Stimulated activated effector memory CD8-positive, alpha-beta T cell treated with anti-CD3 and anti-CD28 coated beads, Interleukin-12 subunit alpha, Interleukin-12 subunit beta, amount 100 ng/mL, for 72 hours (primary cell): ENCODE measurements around the gene SLC22A13.
"Not testable (repeated sequence)": the region's sequence is repeated elsewhere in the genome, so short reads cannot be mapped to it uniquely, and the experiment has no call there.

Experiments
- ATAC-seq: fragments of 150-1000 bp; cut with Tn5 transposase; 2 replicates; pipeline ENCODE4 v1.10.0; 2021
- DNase-seq, 2 donors: peaks; one replicate each; pipeline ENCODE4 v3.0.0; 2021 to 2022; ENCODE audit warnings: low spot score in 2 of 2
- H3K27ac Mint-ChIP-seq: one replicate; pipeline ENCODE4 v1.8.0; 2022; ENCODE audit warnings: mild to moderate bottlenecking, mixed read lengths
- H3K36me3 Mint-ChIP-seq: one replicate; pipeline ENCODE4 v1.8.0; 2022; ENCODE audit warnings: mild to moderate bottlenecking, mixed read lengths
- H3K4me1 Mint-ChIP-seq: one replicate; pipeline ENCODE4 v1.8.0; 2022; ENCODE audit warnings: mixed read lengths
- H3K4me3 Mint-ChIP-seq: one replicate; pipeline ENCODE4 v1.8.0; 2022; ENCODE audit warnings: mild to moderate bottlenecking, mixed read lengths
- H3K9me3 Mint-ChIP-seq: one replicate; pipeline ENCODE4 v1.8.0; 2022; ENCODE audit warnings: mixed read lengths

Gene SLC22A13

DNA sequence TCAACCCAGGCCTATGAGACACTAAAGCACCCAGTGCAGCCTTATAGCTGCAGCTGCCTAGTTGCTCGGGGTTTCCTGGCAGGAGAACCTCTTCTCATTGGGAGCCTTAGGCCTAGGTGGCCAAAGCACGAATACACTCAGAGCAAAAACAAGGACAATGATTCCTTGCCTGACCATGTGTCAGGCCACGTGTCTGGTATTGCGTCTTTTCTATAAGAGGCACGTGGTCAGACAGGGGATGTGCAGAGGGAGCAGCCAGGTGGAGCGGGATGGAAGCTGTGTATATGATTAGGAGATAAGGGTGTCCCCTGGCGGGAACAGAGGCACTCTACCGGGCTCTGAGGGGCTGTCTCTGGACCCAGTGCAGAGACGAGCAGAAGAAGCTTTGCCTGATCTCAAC is 42.8 kb downstream of the SLC22A13 start:
- Mint-ChIP-seq H3K36me3 (no peaks in the 10 kb centered on the region), H3K27ac (no peak overlapping the region), H3K4me3 (no peak overlapping the region), H3K9me3 (no peaks in the 10 kb centered on the region), H3K4me1 (no peaks in the 10 kb centered on the region)
- ATAC-seq = no peak
- DNase-seq = no peak

DNA sequence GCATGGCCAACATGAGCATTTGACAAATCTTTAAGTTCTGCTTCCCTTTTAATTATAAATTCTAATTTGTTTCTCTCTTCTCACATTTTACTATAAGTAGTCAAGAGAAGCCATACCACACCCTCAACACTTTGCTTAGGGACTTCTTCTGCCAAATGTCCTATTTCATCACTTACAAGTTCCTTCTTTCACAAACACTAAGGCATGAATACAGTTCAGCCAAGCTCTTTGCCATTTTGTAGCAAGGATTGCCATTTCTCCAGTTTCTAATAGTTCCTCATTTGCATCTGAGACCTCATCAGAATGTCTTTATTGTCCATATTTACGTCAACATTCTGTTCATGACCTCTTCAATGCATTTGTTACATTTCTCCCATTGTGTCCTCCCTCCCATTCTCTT is 45.9 kb downstream of the SLC22A13 start:
- H3K4me3 Mint-ChIP-seq = no peak overlapping the region
- ATAC-seq (no peak), DNase-seq (no peak)

GRCh38 chr3:38311941-38312340 is 46.3 kb downstream of the SLC22A13 start:
- Mint-ChIP-seq H3K4me3 (no peak overlapping the region), H3K27ac (no peak overlapping the region), H3K9me3 (no peaks in the 10 kb centered on the region), H3K4me1 (no peaks in the 10 kb centered on the region), H3K36me3 (no peaks in the 10 kb centered on the region)
- DNase-seq = no peak
- no peak for ATAC-seq

More for the DNA sequence above, 45.9 kb downstream of the SLC22A13 start:
- Mint-ChIP-seq H3K36me3 (no peaks in the 10 kb centered on the region), H3K4me1 (no peaks in the 10 kb centered on the region), H3K9me3 (no peaks in the 10 kb centered on the region), H3K27ac (no peak overlapping the region)

DNA sequence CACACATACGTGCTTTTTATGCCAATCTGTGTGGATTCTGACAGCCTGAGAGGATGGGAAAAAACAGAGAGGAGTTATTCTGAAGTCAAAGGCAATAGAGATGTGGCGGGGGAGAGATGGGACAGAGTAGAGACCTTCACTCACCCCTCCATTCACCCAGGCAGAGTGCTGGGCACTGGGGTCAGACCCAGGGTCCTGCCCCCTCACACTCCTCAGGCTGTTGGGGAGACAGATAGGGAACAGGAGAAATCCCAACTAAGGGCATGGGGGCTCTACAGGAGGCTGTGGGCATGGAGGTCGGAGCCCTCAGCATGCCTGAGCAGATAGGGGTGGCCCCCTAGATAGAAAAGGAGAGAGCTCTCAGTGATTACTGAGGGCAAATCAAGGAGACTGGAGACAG is 46.7 kb downstream of the SLC22A13 start:
- H3K9me3 Mint-ChIP-seq = no peaks in the 10 kb centered on the region
- H3K36me3 Mint-ChIP-seq = no peaks in the 10 kb centered on the region
- no peak overlapping the region for H3K27ac Mint-ChIP-seq
- DNase-seq (no peak), ATAC-seq (no peak)
- H3K4me1 Mint-ChIP-seq = no peaks in the 10 kb centered on the region
- no peak overlapping the region for H3K4me3 Mint-ChIP-seq

- no peak overlapping the region for H3K27ac Mint-ChIP-seq
- ATAC-seq (no peak), DNase-seq (no peak)
- no peaks in the 10 kb centered on the region for H3K36me3 Mint-ChIP-seq
- H3K4me1 Mint-ChIP-seq = no peaks in the 10 kb centered on the region
- no peak overlapping the region for H3K4me3 Mint-ChIP-seq
- H3K9me3 Mint-ChIP-seq = no peaks in the 10 kb centered on the region
These were observed 47.7 kb downstream of the SLC22A13 start for GRCh38 chr3:38313263-38313662.

DNA sequence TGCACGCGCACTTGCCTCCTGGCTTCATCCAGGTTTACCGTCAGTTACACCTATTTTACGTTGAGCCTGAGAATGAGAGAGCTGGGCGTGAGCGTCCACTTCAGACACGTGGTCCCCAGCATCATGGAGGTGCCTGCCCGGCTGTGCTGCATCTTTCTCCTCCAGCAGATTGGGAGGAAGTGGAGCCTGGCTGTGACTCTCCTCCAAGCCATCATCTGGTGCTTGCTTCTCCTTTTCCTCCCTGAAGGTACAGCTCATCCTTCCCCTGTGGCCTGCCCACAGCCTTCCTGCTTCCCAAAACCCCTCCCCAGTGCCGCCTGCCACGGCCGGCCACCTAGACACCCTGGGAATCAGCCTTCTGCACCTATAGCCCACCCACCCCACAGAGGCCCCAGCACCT is 48.1 kb downstream of the SLC22A13 start:
- Mint-ChIP-seq H3K4me1 (no peaks in the 10 kb centered on the region), H3K36me3 (no peaks in the 10 kb centered on the region), H3K4me3 (no peak overlapping the region), H3K9me3 (no peaks in the 10 kb centered on the region), H3K27ac (no peak overlapping the region)
- no peak for ATAC-seq
- no peak for DNase-seq

GRCh38 chr3:38314112-38314763 is 48.6 kb downstream of the SLC22A13 start:
- no peak overlapping the region for H3K4me3 Mint-ChIP-seq
- no peaks in the 10 kb centered on the region for H3K9me3 Mint-ChIP-seq
- DNase-seq (no peak), ATAC-seq (no peak)
- no peak overlapping the region for H3K27ac Mint-ChIP-seq
- H3K36me3 Mint-ChIP-seq = no peaks in the 10 kb centered on the region
- no peaks in the 10 kb centered on the region for H3K4me1 Mint-ChIP-seq

DNA sequence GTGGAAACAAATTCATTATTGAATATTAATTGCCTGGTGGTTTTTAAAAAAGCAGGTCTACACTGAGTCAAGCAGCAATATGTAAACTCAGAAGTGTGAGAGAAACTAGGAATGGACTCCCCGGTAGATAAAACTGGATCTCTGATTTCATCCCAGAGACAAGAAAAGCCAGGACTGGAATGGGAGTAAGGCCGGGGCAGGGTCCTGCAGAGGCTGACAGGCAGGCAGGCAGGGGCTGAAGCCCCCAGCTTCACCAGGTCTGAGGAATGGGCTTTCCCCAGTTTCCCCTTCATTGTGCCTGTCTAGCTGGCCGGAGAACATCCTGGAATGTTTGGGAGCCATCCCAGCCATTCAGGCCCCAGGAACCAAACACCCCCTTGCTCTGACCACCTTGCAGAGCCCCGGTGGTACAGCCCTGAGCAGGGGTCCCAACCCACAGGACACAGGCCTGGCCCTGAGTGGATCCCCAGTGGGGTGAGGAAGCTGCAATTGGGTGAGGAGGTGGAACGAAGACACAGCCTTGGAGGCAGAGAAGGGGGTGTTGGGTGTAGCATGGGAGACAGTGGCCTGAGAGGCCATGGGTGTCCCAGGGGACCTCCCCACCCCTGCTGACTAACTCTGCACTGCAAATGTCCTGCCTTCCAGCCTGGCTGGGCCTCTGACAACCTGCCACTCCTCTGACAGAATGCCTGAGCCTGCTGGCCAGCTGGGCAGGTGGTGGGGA is 49.3 kb downstream of the SLC22A13 start:
- Mint-ChIP-seq H3K9me3 (no peaks in the 10 kb centered on the region), H3K36me3 (no peaks in the 10 kb centered on the region)
- ATAC-seq = no peak

GRCh38 chr3:38315488-38316230 is 50.0 kb downstream of the SLC22A13 start:
- Mint-ChIP-seq H3K9me3 (no peaks in the 10 kb centered on the region), H3K4me3 (no peak overlapping the region), H3K36me3 (no peaks in the 10 kb centered on the region), H3K4me1 (no peaks in the 10 kb centered on the region), H3K27ac (no peak overlapping the region)
- no peak for DNase-seq
- no peak for ATAC-seq

More for the DNA sequence above, 49.3 kb downstream of the SLC22A13 start:
- DNase-seq = no peak
- Mint-ChIP-seq H3K4me1 (no peaks in the 10 kb centered on the region), H3K27ac (no peak overlapping the region), H3K4me3 (no peak overlapping the region)

DNA sequence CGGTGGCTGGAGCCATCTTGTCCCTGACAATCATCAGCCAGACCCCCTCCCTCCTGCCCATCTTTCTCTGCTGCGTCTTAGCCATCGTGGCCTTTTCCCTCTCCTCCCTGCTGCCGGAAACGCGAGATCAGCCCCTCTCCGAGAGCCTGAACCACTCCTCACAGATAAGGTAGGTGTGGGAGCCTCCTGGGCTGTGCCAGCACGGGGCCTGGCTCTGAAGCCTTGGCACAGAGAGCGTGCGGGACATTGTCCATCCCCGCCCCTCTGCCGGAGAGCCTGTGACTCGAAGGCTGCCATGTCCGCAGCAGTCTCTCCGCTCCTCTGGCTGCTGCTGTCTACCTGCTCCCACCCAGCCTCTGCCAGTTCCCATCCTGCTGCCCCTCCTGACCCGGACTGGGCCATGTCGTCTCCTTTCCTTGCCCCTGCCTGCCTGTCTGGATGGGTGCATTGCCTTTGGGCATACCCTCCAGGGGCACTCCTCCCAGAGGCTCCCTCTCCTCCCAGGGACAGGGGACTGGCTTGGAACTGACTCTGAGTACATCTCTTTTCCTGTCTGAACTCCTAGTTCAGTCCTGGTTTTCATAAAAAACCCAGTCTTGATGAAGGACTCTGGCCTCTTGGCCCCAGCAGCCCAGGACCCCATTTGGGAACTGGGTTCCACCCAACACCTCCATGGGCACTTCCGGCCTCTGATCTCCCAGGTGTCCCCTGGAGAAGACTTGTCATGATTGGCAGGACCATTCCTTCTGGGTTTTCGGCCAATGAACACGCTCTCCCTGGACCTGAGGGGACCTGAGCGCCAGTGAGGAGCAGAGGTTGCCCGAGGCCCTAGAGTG is 51.0 kb downstream of the SLC22A13 start:
- Mint-ChIP-seq H3K4me3 (no peak overlapping the region), H3K36me3 (no peaks in the 10 kb centered on the region), H3K9me3 (no peaks in the 10 kb centered on the region), H3K27ac (no peak overlapping the region), H3K4me1 (no peaks in the 10 kb centered on the region)
- DNase-seq (no peak), ATAC-seq (no peak)

- Mint-ChIP-seq H3K36me3 (no peaks in the 10 kb centered on the region), H3K4me3 (no peak overlapping the region), H3K27ac (no peak overlapping the region), H3K4me1 (no peaks in the 10 kb centered on the region), H3K9me3 (no peaks in the 10 kb centered on the region)
- no peak for ATAC-seq
- no peak for DNase-seq
These were observed 51.7 kb downstream of the SLC22A13 start for GRCh38 chr3:38317192-38317759.

GRCh38 chr3:38318766-38319671 is 53.4 kb downstream of the SLC22A13 start:
- H3K4me1 Mint-ChIP-seq = no peaks in the 10 kb centered on the region
- no peak for DNase-seq
- H3K9me3 Mint-ChIP-seq = no peaks in the 10 kb centered on the region
- ATAC-seq = no peak
- no peak overlapping the region for H3K4me3 Mint-ChIP-seq
- no peaks in the 10 kb centered on the region for H3K36me3 Mint-ChIP-seq
- H3K27ac Mint-ChIP-seq = no peak overlapping the region

- H3K27ac Mint-ChIP-seq, ATAC-seq, H3K9me3 Mint-ChIP-seq, H3K4me3 Mint-ChIP-seq, H3K4me1 Mint-ChIP-seq, H3K36me3 Mint-ChIP-seq, DNase-seq: not testable (repeated sequence)
These were observed 55.0 kb downstream of the SLC22A13 start for GRCh38 chr3:38320638-38321037.

DNA sequence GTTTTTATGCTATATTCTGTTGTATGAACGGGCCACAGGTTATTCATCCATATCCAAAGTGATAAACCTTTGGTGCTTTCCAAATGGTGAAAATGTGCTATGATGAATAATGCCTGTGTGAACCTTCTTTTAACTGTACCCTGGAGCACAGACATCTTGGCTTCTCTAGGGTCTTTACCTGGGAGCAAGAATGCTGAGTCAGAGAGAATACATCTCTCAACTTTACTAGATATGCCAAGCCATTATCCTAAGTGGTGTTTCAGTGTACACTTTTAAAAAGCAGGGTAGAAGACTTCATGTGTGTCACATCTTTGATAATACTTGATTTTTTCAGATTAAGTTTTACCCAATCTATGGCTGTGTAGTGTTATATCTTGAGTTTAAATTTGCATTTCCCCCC is 57.4 kb downstream of the SLC22A13 start:
- no peaks in the 10 kb centered on the region for H3K36me3 Mint-ChIP-seq
- H3K9me3 Mint-ChIP-seq = no peaks in the 10 kb centered on the region
- no peak overlapping the region for H3K27ac Mint-ChIP-seq
- no peak for ATAC-seq
- no peak overlapping the region for H3K4me3 Mint-ChIP-seq
- H3K4me1 Mint-ChIP-seq = no peaks in the 10 kb centered on the region
- DNase-seq = no peak
